GM18520 (cell line): ENCODE data around the gene MN1.

Experiments
- ATAC-seq: cut with Tn5 transposase; IDR thresholded peaks from one replicate; pipeline ENCODE4 v1.9.1; 2021; ENCODE audit not compliant: unreplicated experiment

MN1 gene

GRCh38 chr22:27786291-27786932 is 15.1 kb downstream of the MN1 start:
- no peak for ATAC-seq

- no peak for ATAC-seq
Observed at GRCh38 chr22:27785831-27786230, 15.7 kb downstream of the MN1 start.

DNA sequence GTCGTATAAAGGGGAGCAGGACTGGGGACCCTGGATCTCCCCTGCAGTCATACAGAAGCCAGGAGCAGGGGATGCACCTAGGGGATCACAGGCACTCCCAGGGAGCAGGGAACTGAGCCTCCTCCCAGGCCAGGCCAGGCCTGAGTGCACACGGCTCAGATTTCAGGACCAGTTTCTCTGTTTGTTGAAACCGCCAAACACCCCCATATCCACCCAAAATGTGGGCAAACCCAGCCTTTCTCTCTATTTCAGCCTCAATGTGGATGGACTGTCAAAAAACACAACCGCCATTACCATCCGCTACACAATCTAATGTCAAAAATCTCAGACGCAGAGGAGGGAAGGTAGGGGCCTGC is 17.5 kb downstream of the MN1 start:
- ATAC-seq, result no peak

- ATAC-seq, result no peak
Observed at GRCh38 chr22:27783436-27784119, 18.0 kb downstream of the MN1 start.

GRCh38 chr22:27782088-27782487 is 19.5 kb downstream of the MN1 start:
- no peak for ATAC-seq

- ATAC-seq, result no peak
Observed at GRCh38 chr22:27780161-27780575, 21.4 kb downstream of the MN1 start.

- no peak for ATAC-seq
Observed at GRCh38 chr22:27779643-27780042, 21.9 kb downstream of the MN1 start.

- no peak for ATAC-seq
Observed at GRCh38 chr22:27778294-27779090, 23.1 kb downstream of the MN1 start.

- ATAC-seq, result no peak
Observed at GRCh38 chr22:27777128-27777527, 24.4 kb downstream of the MN1 start.

GRCh38 chr22:27776650-27776958 is 25.0 kb downstream of the MN1 start:
- no peak for ATAC-seq

GRCh38 chr22:27775758-27776649 is 25.6 kb downstream of the MN1 start:
- ATAC-seq, result no peak

DNA sequence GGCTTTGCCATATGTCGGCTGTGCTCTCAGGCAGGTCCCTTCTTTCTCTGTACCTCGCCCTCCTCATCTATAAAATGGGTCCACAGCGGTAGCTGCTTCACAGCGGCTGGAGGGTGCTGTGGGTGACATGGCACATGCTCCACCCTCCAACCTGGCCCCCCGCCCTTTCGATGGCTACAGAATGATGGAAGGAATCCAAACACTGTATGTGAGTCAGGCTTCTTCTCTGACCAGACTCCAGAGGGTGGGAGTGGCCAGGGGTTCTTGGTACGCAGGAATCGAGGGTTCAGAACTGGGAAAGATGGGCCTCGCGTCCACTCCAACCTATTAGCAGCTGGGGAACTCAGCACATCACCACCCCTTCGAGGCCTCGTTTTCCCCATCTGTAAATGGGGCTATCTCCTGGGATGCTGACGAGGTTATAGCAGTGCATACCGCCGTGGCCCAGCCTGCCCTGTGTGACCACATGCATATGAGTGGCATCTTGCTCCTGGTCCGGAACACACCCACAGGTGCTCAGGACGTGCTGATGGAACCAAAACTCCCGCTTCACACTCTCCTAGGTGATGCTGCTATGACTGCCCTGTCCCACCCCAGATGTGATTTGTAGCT is 26.4 kb downstream of the MN1 start:
- ATAC-seq, result no peak

GRCh38 chr22:27774200-27774599 is 27.4 kb downstream of the MN1 start:
- ATAC-seq, result no peak

- no peak for ATAC-seq
Observed at GRCh38 chr22:27772984-27773498, 28.5 kb downstream of the MN1 start.

GRCh38 chr22:27772081-27772983 is 29.2 kb downstream of the MN1 start:
- no peak for ATAC-seq

- no peak for ATAC-seq
Observed at GRCh38 chr22:27771637-27772036, 29.9 kb downstream of the MN1 start.

DNA sequence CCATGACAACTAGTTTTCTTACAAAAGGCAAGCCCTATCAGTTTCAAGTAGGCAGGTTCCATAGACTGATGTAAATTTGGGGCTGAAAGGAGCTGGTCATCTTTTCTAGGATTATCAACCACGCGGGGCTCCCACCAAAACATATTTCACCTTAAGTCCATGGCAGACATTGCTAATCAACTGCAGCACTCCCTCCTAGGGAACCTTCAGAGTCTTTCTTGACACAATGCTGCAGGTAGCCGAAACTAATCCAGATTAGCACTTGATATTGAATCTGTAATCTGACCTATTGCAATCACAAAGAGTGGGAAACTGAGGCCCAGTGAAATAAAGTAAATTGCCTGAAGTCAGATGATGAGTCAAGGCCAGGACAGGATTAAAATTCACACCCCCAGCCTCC is 32.5 kb downstream of the MN1 start:
- ATAC-seq, result no peak

- no peak for ATAC-seq
Observed at GRCh38 chr22:27768027-27768653, 33.4 kb downstream of the MN1 start.

GRCh38 chr22:27766679-27767078 is 34.9 kb downstream of the MN1 start:
- ATAC-seq, result no peak
